GM12873 (cell line): ENCODE results near the gene TIFAB.

ENCODE experiments used
- CTCF ChIP-seq: IDR thresholded peaks from 2 replicates; pipeline ENCODE4 v1.5.1; 2012; ENCODE audit warnings: low read depth, mild to moderate bottlenecking, moderate library complexity, low read length, control low read depth; ENCODE audit not compliant: insufficient read depth; ENCODE audit errors: missing control alignments

Gene TIFAB

DNA sequence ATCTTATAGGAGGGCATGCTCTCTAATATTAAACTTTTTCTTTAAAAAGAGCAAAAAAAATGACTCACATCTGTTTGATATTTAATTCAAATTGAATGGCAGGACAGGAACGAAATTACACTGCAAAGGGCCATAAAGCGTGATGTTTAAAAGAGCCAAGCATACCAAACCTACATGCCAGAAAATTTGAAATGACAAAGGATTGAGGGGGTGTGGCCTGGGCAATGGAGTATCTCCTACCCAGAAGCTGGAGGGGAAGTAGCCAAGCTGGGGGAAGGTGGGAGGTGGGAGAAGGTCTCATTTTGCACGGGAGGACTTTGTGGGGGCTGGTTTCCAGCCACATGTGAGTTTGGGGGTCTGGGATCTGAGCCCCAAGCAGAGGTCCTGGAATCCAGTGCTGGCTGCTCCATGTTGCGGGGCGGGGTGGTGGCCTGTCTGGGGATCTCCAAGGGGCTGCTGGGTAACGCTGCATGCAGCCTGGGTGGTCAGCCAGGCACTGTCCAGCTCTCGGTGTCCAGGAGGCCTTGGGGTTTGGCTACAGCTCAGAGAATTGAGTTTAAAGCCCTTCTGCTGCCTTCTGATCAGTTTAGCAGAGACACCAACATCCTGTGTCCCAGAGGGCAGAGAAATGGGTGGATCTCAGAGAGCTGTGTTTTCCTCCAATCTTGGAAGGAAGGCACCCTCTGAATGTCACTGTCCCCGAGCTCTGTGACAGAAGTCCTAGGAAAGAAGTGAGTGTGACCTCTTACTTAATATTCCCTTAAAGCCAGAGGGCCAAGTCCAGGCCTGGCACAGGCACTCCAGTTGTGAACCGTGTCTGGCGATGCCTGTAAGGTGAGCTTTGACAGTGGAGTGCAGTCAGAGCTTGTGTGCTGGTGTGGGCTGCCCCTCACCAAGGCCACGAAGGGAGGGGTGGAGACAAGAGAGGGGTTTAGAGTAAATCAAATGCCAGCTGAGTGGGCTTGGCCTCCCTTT, 12.6 kb downstream of the TIFAB start:
- no peak for TF ChIP-seq CTCF

- TF ChIP-seq CTCF: no peak
These were observed 13.4 kb downstream of the TIFAB start for GRCh38 chr5:135438636-135439221.

DNA sequence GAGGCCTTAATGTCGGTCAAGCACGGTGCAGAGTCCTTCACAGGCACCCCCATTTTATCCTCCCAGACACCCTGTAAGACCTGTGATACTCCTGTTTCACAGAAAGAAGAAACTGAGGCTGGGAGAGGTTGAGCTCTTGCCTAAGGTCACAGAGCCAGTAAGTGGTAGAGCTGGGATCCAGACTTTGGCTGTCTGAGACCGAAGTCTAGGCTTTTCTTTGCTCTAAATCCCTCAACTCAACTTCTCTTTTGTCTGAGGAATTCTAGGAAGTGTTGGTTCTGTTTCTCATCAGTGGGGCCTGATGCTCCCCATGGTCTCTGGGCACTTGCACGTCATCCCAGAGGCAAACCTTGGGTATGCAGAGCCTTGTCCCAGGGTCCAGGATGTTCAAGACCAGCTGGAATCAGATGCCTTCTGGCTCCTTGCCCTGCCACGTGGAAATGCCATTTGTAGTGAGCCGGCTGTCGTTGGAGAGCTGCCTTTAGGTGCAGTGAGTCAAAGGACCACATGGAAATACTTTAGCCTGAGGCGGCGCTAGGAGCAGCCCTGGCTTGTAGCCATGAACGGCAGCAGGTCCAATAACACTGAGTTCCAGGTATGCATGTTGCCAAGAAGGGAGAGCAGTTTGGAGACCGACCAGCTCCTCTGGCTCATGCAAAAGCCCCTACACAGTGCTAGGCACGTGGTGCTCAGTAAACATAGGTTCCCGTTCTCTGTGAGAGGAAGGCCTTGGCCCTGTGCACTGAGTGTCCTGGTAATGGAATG, 14.2 kb downstream of the TIFAB start:
- no peak for TF ChIP-seq CTCF

GRCh38 chr5:135437422-135437795, 14.7 kb downstream of the TIFAB start:
- TF ChIP-seq CTCF: no peak

- no peak for TF ChIP-seq CTCF
These were observed 15.2 kb downstream of the TIFAB start for GRCh38 chr5:135436951-135437418.

DNA sequence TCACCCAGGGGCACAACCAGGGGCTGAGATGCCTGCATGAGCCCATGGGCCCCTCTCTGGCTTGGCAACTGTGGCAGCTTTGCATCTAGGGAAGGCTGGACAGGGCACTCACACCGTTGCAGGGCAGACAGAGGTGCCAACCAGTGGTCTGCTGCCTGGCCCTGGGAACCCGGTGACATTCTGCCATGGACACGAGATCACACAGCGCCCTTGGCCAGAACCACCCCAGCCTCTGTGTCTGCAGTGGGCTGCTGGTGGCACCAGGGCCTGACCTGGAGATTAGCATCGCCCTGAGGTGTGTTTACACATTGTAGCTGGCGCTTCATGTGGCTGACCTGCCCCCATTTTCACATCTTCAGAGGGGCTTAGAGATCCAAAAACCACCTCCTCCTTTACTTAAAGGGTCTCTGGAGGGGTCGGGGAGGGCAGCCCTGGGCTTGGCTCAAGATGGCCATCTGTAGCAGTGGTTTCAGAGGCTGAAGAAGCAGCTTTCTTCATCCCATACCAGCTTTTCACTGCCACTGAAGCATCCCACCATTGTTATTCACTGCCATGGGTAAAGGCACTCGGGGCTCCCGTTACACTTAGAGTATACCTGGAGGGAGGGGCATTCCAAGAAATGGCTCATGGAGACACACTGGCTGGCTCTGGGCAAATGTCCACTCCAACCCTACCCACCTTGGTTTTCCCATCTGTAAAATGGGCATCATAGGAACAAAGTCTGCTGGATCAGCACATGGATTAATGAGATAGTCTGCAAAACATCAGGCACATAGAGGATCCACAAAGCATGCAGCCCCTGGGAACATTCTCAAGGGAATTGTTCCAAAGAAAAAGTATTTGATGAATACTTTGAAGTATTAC, 16.5 kb downstream of the TIFAB start:
- TF ChIP-seq CTCF: no peak
